ENCODE measurements around the gene LDHAL6A. TPM values are rescaled to one million over a fixed set of nuclear protein-coding genes. Genes with fewer than 3 reads are reported as not detected.

The LDHAL6A gene
- total RNA-seq, 1 donor, result not detected

DNA sequence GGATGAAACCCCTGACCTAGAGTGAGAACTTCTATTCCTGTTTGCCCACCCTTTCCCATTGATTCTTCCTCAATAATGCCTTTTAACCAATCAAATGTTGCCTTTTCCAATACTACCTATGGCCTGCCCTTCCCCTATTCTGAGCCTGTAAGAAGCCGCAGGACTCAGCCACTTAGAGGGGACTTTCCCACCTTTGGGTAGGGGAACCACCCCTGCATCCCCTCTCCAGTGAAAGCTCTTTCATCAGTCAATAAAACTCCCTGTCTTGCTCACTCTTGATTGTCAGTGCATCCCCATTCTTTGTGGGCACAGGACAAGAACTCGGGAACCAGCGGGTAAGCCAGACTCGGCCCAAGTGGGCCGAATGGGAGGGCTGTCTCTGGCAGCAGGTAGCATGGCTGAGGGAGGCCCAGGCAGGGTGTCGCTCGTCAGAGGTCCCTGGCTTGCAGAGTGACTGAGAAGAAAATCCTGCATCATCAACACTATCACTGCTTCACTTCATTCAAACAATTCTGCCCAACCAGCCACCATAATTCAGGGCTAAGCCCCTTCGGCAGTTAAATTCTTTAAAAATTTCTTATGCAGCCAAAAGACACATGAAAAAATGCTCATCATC lies 30.4 kb downstream of the LDHAL6A start:
- H3K4me3 ChIP-seq (ENCODE audit: low read depth, low read length), result no peak overlapping the region
- TF ChIP-seq, protein P1, sequence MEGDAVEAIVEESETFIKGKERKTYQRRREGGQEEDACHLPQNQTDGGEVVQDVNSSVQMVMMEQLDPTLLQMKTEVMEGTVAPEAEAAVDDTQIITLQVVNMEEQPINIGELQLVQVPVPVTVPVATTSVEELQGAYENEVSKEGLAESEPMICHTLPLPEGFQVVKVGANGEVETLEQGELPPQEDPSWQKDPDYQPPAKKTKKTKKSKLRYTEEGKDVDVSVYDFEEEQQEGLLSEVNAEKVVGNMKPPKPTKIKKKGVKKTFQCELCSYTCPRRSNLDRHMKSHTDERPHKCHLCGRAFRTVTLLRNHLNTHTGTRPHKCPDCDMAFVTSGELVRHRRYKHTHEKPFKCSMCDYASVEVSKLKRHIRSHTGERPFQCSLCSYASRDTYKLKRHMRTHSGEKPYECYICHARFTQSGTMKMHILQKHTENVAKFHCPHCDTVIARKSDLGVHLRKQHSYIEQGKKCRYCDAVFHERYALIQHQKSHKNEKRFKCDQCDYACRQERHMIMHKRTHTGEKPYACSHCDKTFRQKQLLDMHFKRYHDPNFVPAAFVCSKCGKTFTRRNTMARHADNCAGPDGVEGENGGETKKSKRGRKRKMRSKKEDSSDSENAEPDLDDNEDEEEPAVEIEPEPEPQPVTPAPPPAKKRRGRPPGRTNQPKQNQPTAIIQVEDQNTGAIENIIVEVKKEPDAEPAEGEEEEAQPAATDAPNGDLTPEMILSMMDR (IDR thresholded peaks at IDR 0.05; ENCODE audit: insufficient read depth, low read depth, low read length), result no peak
- no peak for DNase-seq (ENCODE audit: low read depth)

DNA sequence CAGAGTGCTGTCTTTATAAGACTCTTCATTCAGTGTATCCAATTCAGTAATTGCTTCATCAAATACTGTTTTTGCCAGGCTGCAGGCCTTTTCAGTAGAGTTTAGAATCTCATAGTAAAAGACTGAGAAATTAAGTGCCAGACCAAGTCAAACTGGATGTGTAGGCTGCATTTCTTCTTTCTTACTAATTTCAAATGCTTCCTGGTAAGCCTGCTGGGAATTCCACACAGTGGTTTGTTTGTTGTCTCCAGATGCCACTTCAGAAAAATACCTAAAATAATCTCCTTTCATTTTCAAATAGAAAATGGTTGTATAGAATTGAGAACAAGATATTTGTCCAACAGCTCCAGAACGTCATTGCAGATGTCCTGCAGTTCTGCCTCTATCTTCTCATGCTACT lies 34.7 kb downstream of the LDHAL6A start:
- no peak for DNase-seq (ENCODE audit: low read depth)
- H3K4me3 ChIP-seq (ENCODE audit: low read depth, low read length), result no peak overlapping the region
- TF ChIP-seq, protein P1 (IDR thresholded peaks at IDR 0.05; ENCODE audit: insufficient read depth, low read depth, low read length), result no peak

DNA sequence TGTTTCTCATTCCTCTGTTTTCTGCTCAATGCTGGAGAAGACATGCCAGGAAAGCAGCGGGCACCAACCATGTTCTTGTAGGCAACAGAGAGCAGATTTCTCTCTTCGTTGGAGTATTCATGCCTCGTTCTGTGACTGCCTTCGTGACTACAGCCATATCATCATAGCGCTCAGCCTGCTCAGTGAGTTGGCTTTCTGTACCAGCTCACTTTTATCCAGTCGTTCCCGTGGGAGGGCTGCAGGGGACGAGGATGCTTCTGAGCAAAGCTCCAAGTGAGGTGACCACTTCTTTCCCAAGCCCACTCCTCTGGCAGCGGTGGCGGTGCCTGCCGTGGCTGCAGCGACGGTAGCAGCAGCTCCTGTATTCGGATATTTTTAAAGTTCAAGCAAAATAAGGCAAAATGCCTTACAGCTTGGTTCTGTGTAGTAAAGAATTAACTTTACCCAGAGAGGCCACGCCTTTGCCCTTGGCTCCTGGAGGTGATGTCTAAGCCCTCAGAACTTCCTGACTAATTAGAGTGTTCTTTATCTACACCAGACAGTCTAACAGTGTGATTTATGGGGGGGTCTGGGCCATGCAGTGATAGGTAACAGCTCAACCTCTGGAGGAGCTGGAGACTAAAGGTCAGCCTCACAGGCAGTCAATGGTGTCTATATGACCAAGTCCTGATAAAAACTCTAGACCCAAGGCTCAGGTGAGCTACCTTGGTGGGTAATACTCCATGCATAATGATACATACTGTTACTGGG lies 35.3 kb downstream of the LDHAL6A start:
- no peak for DNase-seq (ENCODE audit: low read depth)
- no peak overlapping the region for H3K4me3 ChIP-seq (ENCODE audit: low read depth, low read length)
- TF ChIP-seq, protein P1 (IDR thresholded peaks at IDR 0.05; ENCODE audit: insufficient read depth, low read depth, low read length), result no peak

DNA sequence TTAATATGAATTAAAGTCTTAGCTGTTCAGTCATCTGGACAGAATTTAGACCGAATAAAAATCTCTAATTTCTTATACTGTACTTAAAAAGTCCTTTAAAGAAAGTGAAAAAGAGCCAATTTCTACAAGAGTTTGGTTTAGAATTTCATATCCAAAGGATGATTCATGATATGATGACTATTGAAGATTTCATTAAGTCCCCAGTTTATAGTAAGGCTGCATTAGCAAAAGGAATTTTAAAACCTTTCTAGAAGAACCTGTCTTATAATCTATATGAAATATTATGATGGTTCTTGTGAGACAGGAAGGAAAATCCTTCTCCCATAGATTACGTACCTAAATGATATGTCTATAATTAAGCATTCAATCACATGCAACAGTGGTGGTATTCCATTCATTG lies 36.3 kb downstream of the LDHAL6A start:
- DNase-seq (ENCODE audit: low read depth), result no peak
- TF ChIP-seq, protein P1 (IDR thresholded peaks at IDR 0.05; ENCODE audit: insufficient read depth, low read depth, low read length), result no peak
- H3K4me3 ChIP-seq (ENCODE audit: low read depth, low read length), result no peak overlapping the region

DNA sequence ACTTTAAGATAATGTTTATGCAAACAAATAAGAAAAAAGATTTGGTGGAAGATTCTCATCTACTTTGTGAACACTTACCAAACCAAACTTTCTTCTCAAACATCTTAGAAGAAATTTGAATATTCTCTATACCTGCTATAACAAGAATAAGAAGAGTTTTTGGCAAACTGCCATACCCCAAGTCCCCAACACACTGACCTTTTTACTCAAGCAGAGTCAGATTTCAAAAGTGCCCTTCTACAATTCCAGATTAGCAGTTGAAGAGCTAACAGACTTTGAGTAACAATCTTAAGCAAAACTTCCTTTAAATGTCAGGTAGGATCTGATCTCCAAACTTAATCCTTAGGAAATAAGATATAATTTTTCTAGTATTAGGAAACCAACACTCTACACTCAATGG lies 37.2 kb downstream of the LDHAL6A start:
- DNase-seq (ENCODE audit: low read depth), result no peak
- no peak overlapping the region for H3K4me3 ChIP-seq (ENCODE audit: low read depth, low read length)
- TF ChIP-seq, protein P1 (IDR thresholded peaks at IDR 0.05; ENCODE audit: insufficient read depth, low read depth, low read length), result no peak

DNA sequence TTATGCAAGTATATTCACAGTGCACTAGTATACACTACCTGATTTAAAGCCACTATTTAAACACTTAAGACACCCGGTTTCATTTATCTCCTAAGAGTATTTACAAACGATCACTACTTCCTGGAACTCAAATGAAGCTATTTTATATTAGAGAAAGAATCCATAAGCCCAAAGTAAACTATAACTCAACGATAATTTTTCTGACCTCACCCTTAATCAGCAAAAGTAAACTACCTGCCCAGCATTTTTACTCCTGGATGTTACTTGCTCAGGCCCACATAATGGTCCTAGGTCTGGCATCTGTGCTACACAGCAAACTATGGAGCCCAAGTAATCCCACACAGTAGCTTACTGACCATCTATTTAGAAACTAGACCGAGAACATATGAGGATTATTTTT lies 37.7 kb downstream of the LDHAL6A start:
- TF ChIP-seq, protein P1 (IDR thresholded peaks at IDR 0.05; ENCODE audit: insufficient read depth, low read depth, low read length), result no peak
- no peak overlapping the region for H3K4me3 ChIP-seq (ENCODE audit: low read depth, low read length)
- no peak for DNase-seq (ENCODE audit: low read depth)
